ENCODE results near the gene C3orf20.
A peak's percentile ranks its signal among the peaks of the same experiment; 100 is the strongest.

Gene C3orf20

DNA sequence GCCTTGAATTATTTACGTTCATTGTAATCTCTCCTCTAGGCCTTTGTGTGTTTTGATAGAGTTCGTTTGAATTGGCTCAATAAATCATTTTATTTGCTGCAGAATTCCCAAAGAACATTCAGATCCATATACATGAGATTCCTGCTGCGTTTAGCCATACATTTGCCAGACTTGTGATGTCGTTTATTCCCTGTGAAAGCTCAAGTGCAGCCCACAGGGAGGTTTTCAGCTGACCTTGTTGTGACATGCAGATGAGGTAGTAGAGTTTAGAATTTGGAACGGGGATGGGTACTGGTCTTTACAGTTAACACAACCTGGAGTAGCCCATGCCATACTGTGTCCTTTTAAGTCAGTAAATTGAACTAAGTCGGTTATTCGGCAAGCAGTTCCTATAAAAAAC lies at the start of gene C3orf20:
C3orf20 (plus strand) TSS at position 301 of the 400 bp plus-strand sequence. CDS start 7,573 bp downstream, outside the sequence.
- DNase-seq (ENCODE audit: low read depth, low spot score), result no peak

DNA sequence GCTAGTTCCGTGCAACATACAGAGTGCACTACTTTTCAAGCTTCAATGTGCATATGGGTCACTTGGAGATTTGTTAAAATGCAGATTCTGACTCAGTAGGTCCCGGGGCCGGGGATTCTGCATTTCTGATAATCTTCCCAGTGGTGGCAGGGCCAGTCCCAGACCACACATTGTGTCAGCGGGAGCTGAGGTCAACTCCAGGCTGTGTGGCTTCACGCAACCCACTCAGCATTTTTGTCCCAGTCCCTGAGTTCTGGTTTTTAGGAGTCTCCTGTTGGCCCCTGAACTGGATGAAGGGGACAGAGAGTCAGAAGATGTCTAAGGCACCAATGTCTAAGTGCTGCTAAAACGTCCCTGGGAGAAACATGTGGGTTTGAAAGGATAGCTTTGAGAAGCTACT lies 49.5 kb upstream of the C3orf20 start:
- no peak for DNase-seq (ENCODE audit: low read depth, low spot score)

DNA sequence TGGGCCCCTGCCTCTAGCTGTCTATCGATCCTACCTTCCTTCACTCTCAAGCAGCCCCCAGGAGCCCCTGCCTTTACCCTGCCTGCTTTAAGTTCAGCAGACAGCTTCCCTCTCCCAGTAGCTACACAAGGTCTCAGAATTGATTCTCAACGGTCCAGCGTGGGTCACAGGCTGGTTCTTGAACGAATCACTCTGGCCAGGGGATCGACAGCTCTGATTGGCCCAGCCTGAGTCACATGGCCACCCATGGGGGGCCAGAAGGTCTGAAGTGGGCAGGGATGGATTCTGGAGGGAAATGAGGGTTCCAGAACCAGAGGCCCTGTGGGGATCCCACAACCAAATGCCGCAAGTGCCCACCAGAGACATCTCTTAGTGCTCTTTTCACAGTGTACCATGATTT lies 47.1 kb upstream of the C3orf20 start:
- no peak for DNase-seq (ENCODE audit: low read depth, low spot score)

DNA sequence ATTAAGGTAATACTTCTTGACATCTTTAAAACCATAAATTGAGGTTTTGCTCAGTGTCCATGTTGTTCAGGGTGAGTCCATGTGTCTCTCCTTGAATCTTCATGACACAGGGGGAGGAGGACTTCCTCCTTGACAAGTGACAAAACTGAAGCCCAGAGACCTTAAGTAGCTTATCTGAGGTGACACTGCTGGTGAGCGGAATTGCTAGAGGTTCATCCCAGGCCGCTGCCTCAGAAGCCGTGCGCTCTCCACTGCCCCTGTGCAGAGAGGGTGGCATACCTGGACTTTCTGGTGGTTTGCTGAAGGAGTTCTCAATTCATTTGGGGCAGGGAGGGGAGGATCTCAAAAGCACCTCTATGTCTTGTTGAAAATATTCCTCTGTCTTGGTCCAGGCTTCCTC lies 46.5 kb upstream of the C3orf20 start:
- no peak for DNase-seq (ENCODE audit: low read depth, low spot score)

DNA sequence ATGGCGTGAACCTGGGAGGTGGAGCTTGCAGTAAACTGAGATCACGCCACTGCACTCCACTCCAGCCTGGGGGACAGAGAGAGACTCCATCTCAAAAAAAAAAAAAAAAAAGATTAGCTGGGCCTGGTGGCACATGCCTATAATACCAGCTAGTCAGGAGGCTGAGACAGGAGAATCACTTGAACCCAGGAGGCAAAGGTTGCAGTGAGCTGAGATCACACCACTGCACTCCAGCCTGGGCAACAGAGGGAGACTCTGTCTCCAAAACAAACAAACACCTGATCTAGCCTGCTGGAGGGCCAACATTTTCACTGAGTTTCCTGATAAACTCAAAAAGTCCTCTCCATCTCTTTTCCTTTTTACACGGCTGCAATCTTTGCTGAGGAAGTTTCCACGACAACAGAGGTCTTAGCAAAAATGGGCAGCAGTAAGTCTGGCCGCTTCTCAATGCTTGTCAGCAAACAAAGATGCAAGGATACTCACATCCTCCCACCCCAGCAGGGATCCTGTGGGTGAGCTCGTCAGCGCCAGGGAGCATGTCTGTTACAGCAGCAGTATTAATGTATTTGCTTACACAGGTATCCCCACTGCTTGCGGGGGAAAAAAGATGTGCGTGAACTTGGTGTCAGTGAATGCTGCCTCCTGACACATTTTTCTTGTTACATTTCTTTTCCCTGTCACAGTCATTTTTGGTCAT lies 44.4 kb upstream of the C3orf20 start:
- DNase-seq (ENCODE audit: low read depth, low spot score), result no peak

DNA sequence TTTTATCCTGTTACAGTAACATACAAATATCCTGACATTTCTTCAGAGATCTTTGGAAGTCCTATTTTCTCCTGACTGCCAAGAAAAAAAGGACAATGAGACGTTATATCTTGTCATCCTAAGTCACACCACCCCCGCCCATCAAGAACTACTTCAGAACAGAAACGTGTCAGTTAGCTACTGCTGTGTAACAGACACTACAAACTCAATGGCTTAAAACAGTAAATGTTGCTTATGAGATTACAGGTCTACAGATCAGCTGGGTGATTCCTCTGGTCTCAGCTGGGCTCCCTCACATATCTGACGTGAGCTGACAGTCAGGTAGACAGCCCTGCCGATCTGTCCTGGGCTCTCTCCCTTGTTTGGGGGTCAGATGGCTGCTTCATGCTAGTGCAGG lies 43.8 kb upstream of the C3orf20 start:
- no peak for DNase-seq (ENCODE audit: low read depth, low spot score)

DNA sequence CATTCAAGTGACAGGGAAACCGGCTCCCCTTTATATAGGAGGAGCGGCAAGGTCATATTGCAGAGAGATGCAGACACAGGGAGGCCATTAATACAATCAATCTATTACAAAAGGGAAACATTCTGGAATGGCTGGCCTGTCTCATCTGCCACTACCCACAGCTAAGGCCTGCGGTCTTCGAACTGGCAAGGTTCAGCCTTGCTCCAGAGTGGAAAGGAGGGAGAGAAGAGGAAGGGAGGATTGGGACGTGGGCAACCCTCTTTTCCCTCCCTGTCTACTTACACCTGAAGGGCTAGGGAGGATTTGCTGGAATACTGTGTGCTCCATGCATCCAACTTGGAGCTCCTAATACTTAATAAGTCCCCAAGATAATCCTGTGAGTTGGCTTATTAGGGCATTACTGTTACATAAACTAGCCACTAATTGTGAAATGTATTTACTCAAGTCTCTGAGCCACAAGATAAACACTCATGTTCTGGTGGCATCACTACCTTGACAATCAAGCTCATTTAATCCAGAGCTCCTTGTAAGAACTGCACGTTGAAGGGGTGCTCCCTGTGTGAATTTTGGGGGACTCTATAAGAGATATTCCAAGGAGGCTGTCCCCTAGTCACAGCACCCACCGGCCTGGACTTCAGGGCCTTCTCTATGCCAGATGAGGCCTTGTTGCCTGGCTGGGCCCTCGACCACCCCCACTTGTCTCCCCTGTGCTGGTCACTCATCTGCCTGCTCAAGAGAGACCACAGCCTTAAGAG lies 43.1 kb upstream of the C3orf20 start:
- no peak for DNase-seq (ENCODE audit: low read depth, low spot score)

DNA sequence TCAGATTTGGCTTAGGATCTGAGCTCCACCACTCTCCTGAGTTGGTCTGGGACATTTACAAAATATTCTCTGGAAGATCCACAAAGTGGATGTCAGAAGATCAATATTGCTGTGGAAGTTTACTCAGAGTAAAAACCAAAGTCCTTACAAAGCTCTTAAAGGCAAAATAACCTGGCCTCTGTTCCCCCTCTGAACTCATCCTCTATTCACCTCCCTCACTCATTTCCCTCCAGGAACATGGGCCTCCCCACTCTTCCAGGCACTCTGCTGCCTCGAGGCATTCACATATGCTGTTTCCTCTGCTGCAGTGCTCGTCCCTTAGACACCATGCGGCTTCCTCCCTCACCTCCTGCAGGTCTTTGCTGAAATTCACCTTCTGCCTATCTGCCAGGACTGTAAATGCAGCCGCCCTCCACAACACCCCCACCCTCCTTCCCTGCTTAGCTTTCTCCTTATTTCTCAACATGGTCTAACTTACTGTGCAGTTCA lies 42.5 kb upstream of the C3orf20 start:
- no peak for DNase-seq (ENCODE audit: low read depth, low spot score)

DNA sequence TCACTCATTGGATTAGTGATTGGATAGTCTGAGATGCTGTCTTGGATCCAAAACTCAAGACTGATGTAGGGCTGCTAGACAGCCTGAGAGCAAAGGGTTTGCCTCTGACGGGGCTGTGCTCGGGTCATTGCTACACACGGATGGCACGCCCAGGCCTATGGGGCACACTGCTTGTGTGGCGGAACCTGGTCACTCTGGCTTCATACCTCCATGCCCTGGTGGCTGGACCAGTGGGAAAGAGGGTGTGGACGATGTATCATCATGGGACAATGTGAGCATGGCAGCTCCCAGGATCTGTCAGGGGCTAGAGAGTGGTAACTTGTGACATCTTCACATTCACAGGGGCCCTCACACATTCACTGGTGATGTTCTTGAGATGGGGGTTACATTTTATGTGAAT lies 41.5 kb upstream of the C3orf20 start:
- DNase-seq (ENCODE audit: low read depth, low spot score), result no peak

DNA sequence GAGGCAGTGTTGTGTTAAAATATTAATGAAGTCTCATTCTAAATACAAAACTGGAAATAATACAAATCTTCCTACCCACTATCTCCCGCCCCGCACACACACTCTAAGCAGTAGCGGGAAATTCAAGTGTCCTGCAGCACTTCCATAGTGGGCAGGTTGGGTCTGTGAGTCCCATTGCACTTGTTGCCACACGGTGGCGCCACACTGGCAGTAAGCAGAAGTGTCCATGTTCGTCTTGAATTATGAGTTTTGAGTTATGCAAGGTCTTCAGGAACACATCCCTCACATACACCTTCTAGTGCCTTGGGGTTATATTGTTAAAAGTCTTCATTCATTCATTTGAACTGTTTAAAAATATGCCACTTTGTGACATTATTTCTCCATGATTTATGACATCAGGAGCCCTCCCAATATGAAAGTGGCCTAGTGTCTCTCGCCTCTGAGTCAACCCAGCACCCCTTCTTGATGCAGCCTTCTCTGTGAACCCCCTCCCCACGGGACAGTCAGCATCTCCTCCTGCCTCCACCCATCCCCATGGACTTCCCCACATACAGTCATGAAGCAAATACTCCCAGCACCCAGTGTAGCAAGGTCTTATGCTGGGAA lies 41.0 kb upstream of the C3orf20 start:
- peak; percentile 28 for DNase-seq (ENCODE audit: low read depth, low spot score)

DNA sequence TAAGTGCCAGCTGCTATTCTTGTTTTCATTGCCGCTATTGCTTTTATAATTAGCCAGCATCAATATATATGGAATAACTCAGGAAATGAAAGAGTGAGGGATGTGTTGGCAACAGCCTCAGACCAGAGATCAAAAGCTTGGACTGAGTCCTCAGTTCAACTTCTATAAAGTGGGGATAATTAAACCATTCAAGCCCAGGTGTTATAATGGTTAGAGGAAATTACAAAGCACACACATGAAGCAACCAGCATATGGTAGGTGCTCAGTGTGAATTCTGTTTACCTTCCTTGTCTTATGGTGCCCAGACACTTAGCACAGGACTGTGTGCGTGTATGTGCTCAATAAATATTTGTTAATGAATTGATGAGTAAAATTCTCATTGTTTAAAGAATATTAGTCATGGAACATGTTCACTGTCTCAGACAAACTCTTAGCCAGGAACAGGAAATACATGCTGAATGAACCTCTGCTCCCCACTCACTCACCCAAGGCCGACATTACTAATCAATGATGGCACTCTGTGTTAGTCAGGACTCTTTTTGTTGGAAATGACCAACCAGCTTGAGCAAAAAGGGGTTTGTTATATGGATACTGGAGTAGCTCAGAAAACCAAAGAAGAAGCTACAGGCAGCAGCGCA lies 40.1 kb upstream of the C3orf20 start:
- DNase-seq (ENCODE audit: low read depth, low spot score), result no peak

DNA sequence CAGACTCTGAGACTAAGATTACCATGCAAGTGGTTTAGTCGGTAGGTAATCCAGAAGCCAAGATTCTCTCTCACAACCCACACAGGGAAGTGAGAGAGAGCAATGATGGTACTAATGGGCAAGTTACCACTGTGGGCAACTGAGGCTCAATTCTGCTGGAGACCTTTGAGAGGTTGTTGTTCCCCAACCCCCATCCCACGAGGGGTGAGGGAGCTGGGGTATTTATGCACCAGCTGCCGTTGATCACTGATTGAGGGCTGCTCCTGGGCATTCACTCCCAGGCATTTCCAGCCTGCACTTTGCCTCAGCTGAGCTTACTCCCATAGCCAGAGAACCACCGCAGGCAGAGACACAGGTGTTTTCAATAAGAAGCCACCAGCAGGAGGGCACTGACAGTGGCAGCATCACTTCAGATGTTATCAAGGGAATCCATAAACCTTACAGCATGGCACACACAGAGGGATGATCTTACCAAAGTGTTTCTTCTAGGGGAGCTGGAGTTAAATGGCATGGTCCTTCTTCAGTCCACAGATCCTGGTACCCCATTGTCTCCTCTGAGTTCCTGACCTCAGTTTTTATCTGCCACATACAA lies 38.3 kb upstream of the C3orf20 start:
- no peak for DNase-seq (ENCODE audit: low read depth, low spot score)

DNA sequence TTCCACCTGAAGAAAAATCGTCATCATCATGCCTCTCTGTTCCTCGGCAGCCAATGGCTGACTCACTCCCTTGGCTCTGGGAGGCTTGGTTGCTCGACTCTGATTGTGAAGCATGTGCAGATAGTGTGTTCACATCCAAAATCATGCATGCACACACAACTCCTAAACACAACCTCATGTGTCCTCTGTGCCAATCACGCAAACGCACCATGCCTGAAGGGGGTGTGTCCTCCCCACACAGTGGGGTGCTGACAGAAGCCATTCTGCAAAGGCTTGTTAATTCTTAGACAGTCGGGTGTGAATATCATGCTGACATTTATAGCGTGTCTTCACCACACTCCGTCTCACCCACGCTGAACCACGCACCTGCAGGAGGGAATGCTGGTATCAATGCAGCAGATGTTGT lies 34.8 kb upstream of the C3orf20 start:
- DNase-seq (ENCODE audit: low read depth, low spot score), result no peak

DNA sequence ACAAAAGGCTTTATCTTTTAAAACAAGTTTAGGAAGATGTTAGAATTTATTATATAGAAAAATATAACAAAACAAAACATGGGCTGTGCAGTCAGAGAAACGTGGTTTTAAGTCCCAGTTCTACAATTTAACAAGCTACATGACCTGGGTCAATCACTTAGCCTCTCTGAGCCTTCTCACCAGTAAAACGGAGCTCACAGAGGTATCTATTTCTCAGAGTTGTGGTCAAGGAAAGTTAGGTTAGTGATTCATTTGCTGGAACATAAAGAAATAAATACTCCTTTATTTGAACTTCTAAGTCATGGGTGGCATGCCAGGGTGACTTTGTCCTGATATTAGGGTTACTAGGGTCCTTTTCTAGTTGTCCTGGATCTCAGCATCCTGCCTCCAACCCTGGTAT lies 34.2 kb upstream of the C3orf20 start:
- no peak for DNase-seq (ENCODE audit: low read depth, low spot score)

DNA sequence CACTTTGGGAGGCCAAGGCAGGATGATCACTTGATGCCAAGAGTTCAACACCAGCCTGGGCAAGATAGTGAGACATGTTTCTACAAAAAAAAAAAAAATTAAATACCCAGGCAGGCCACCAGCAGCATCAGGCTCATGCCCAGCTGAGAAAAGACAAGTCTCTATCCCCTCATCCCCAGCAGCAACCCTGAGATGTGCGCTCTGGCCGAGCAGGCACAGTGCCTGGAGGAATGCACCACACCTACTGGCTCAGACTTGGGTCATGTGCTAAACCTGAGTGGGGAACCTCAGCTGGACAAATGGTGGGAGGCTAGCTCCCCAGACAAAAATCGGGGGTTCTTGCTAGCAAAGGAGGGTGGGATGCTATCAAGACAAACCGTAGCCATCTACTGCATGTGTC lies 33.6 kb upstream of the C3orf20 start:
- no peak for DNase-seq (ENCODE audit: low read depth, low spot score)

DNA sequence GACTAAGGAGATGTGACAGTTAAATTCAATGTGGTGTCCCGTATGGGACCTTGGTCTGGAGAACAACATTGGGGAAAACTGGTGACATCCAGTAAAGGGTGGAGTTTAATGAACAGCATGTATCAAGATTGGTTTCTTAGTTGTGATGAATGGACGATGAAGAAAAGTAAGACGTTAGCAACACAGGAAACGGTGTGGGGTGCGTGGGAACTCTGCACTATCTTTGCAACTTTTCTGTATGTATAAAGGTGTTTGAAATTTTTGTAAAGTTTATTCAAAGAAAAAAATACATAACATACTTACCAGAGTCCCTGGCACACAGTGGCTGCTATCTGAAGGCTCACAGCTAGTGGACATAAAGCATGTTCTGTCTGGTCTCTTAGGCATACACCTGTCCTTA lies 29.5 kb upstream of the C3orf20 start:
- no peak for DNase-seq (ENCODE audit: low read depth, low spot score)

DNA sequence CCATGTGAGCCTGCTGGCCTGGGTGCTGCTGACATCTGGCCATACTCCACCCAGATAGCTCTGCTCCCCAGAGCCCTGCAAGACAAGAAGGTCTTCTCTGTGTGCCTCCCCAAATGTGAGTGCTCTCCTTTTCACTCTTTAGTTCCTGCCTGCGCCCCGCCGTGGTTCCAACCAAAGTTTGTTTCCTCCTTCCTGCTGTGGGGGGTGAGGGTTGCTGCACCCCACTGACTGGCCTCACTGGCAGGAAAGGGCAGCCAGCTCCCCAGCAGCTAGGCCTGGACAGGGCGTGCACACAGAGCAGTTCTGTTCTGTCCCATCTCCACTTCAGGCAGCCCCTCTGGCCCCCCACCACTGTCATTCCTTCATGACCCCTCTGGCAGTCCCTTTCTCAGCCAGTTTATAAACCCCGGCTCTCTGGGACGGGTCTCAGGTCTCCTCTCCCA lies 28.8 kb upstream of the C3orf20 start:
- no peak for DNase-seq (ENCODE audit: low read depth, low spot score)

DNA sequence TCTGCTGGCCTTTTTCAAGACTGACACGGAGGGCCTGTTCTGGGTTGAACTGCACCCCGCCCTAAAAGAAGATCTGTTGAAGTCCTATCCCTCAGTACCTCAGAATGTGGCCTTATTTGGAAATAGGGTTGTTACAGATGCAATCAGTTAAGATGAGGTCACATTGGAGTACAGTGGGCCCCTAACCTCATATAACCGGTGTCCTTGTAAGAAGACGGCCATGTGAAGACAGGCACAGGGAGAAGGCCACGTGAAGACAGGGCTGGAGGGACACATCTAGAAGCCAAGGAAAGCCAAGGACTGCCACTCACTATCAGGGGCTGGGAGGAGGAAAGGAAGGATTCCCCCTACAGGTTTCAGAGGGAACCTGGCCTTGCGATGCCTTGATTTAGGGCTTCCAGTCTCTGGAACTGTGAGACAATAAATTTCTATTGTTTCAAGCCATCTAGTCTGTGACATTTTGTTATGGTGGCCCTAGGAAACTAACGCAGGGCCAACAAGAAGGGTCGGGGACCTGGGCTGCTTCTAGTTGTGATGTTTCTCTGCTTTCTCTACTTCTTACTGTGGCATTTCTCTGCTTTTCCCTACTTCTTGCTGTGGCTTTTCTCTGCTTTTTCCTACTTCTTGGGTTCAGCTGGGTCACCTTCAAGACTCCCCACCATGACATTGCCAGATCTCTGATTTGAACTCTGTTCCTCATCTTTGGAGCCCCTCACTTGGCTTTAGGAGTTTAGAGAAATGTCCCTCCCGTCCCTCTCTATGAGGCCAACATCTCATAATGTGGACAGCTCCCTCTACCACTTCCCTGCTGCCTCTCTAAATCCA lies 28.1 kb upstream of the C3orf20 start:
- no peak for DNase-seq (ENCODE audit: low read depth, low spot score)

DNA sequence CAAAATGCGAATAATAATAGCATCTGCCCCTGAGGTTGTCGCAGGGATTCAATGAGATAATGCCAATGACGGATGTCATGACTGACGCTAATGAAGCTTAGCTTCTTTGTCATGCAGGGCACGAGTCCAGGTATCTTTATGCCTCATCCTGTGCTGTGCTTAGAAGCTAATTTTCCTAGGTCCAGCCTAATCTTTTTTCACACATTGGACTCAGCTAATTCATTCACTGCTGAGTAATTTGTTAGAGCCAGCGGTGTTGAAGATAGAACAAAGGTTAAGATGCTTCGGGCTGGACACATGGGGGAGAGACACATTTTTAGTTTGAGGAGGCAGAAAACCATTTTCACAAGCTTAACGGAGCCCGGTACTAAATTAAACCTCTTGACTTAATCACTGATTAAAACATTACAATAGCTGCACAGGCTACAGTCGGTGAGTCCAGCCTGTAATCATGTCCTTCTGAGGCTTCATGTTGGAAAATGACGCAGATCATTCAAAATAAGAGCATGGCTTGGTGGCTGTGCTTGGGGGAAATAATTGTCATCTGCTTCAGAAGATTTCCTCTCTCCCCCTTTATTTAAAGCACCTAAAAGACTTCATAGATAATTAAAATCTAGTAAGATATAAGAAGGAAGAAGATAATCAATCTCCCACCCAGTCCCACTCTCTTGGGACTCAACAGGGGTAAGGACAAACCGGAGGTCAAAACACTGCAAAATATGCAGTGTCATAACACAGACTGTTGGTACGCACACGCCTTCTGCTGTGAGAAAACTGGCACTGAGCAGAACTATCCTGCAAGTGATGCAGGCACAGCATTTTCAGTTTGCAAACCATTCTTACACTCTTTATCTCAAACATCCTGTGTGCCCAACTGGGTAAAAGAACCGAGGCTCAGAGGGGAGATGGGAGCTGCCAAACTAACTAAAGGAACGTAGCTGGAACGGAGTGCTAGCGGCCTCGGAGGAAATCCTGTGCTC lies 26.7 kb upstream of the C3orf20 start:
- no peak for DNase-seq (ENCODE audit: low read depth, low spot score)

DNA sequence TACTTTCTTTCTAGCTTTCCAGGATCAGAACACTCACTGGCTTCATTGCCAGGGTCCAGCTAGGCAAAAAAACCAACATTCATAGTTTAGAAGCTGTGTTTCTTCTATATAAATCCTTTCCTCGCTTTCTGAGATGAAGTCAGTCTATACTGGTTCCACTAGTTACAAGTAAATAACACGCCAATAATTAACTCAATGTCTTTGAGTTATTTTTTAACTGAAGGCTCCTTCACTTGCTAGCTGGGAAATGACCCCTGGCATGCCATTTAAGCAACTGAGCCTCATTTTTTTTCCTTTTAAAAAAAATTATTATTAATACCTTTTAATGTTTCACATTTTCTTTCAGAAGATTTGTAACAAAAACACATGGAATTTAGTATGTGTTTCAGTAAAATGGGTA lies 25.5 kb upstream of the C3orf20 start:
- no peak for DNase-seq (ENCODE audit: low read depth, low spot score)

Data from activated CD4-positive, CD25-positive, alpha-beta regulatory T cell treated with anti-CD3 and anti-CD28 coated beads, Interleukin-2, amount 50 U/mL, for 16 hours (primary cell).